Liver (tissue), 9 donors: ENCODE measurements around the gene IFNA5. TPM values are rescaled to one million over a fixed set of nuclear protein-coding genes. Genes with fewer than 3 reads are reported as not detected.

Experiments
- DNase-seq: peaks from one replicate; pipeline ENCODE4 v3.0.0-alpha.2; 2017; ENCODE audit warnings: low spot score
- H3K27ac ChIP-seq, 2 donors: one replicate each; pipeline ENCODE4 v1.7.0; 2013; ENCODE audit warnings: inconsistent platforms in 2 of 2, low read length in 2 of 2, control low read depth in 1 of 2, low read depth in 1 of 2, mild to moderate bottlenecking in 1 of 2
- H3K27me3 ChIP-seq, 4 donors: one replicate each; pipeline versions ENCODE4 v1.6.1 to v1.7.0; 2013; ENCODE audit warnings: low read length in 3 of 4, inconsistent platforms in 1 of 4, mild to moderate bottlenecking in 1 of 4, moderate library complexity in 1 of 4; ENCODE audit not compliant: control insufficient read depth in 4 of 4, insufficient read depth in 4 of 4
- H3K36me3 ChIP-seq, 4 donors: one replicate each; pipeline versions ENCODE4 v1.6.1 to v1.7.0; 2013; ENCODE audit warnings: low read length in 3 of 4, mild to moderate bottlenecking in 3 of 4, low read depth in 1 of 4, moderate library complexity in 1 of 4; ENCODE audit not compliant: control insufficient read depth in 4 of 4, insufficient read depth in 3 of 4
- H3K4me1 ChIP-seq, 4 donors: one replicate each; pipeline versions ENCODE4 v1.6.1 to v1.7.0; 2013; ENCODE audit warnings: low read length in 3 of 4, mild to moderate bottlenecking in 3 of 4, moderate library complexity in 1 of 4; ENCODE audit not compliant: control insufficient read depth in 4 of 4, insufficient read depth in 4 of 4
- H3K4me3 ChIP-seq, 3 donors: one replicate each; pipeline versions ENCODE4 v1.6.1 to v1.7.0; 2013; ENCODE audit warnings: low read length in 3 of 3, control low read depth in 1 of 3, low read depth in 1 of 3, mild to moderate bottlenecking in 1 of 3
- H3K9ac ChIP-seq, 2 donors: one replicate each; pipeline ENCODE4 v1.7.0; 2013; ENCODE audit warnings: low read length in 2 of 2, mild to moderate bottlenecking in 2 of 2, moderate library complexity in 2 of 2, control low read depth in 1 of 2, low read depth in 1 of 2
- H3K9me3 ChIP-seq, 4 donors: one replicate each; pipeline versions ENCODE4 v1.6.1 to v1.7.0; 2013; ENCODE audit warnings: low read length in 3 of 4; ENCODE audit not compliant: control insufficient read depth in 4 of 4
- ATF3 ChIP-seq: IDR thresholded peaks from 2 replicates; pipeline ENCODE4 v1.6.1; 2016; ENCODE audit warnings: antibody characterized with exemption
- CTCF ChIP-seq: fragments of 150-350 bp; IDR thresholded peaks from 2 replicates; pipeline ENCODE4 v1.5.1; 2017; ENCODE audit warnings: improper control_type of control experiment, low read depth, low read length; ENCODE audit not compliant: missing input control
- EGR1 ChIP-seq, 2 donors: IDR thresholded peaks; 2 replicates each; pipeline ENCODE4 v1.6.1; 2016 to 2018; ENCODE audit warnings: antibody characterized with exemption in 2 of 2, low read depth in 2 of 2
- FOXA1 ChIP-seq: IDR thresholded peaks from 2 replicates; pipeline ENCODE4 v1.6.1; 2016; ENCODE audit warnings: antibody characterized with exemption
- FOXA2 ChIP-seq: IDR thresholded peaks from 2 replicates; pipeline ENCODE4 v1.6.1; 2016; ENCODE audit warnings: antibody characterized with exemption
- GABPA ChIP-seq, 2 donors: IDR thresholded peaks in 1 of 2; conservative IDR thresholded peaks in 1 of 2; 2 replicates each; pipeline ENCODE4 v1.6.1; 2016; ENCODE audit warnings: antibody characterized with exemption in 2 of 2, mild to moderate bottlenecking in 1 of 2, moderate library complexity in 1 of 2
- HNF4G ChIP-seq: IDR thresholded peaks from 2 replicates; pipeline ENCODE4 v1.6.1; 2016; ENCODE audit warnings: antibody characterized with exemption
- JUND ChIP-seq, 2 donors: IDR thresholded peaks; 2 replicates each; pipeline ENCODE4 v1.6.1; 2016; ENCODE audit warnings: antibody characterized with exemption in 2 of 2
- RAD21 ChIP-seq, 2 donors: IDR thresholded peaks; 2 replicates each; pipeline ENCODE4 v1.6.1; 2016; ENCODE audit warnings: antibody characterized with exemption in 2 of 2, mild to moderate bottlenecking in 2 of 2
- REST ChIP-seq: IDR thresholded peaks from 2 replicates; pipeline ENCODE4 v1.6.1; 2016; ENCODE audit warnings: antibody characterized with exemption, mild to moderate bottlenecking
- SP1 ChIP-seq: IDR thresholded peaks from 2 replicates; pipeline ENCODE4 v1.6.1; 2018; ENCODE audit warnings: antibody characterized with exemption, mild to moderate bottlenecking
- TAF1 ChIP-seq: conservative IDR thresholded peaks from 2 replicates; pipeline ENCODE4 v1.6.1; 2016; ENCODE audit warnings: antibody characterized with exemption, mild to moderate bottlenecking
- YY1 ChIP-seq: IDR thresholded peaks from 2 replicates; pipeline ENCODE4 v1.6.1; 2016; ENCODE audit warnings: antibody characterized with exemption, mild to moderate bottlenecking
- WGBS: extraction: QIAGEN DNeasy Blood & Tissue Kit; methylation state at CpG from one replicate; pipeline ENCODE4 v1.1.7; 2013; 5-methylcytosine and 5-hydroxymethylcytosine counted together
- polyA plus RNA-seq, 2 donors: library from polyadenylated mRNA; stranded (reverse) in 1 of 2; unstranded in 1 of 2; fragments of 200-250 nt in 1 of 2; fragments of >200 nt in 1 of 2; fragmentation: Nextera tagmentation in 1 of 2; extraction: Ambion mirVana in 1 of 2; gene quantifications; one replicate each; pipeline versions ENCODE4 v1.2.1 to v1.2.3, GENCODE V29; 2013 to 2015
- total RNA-seq, 2 donors: library from RNA; depleted of rRNA; stranded (reverse); fragments of >200 nt; gene quantifications; one replicate each; pipeline ENCODE4 v1.2.3, GENCODE V29; 2014
- TF ChIP-seq, protein P1 (sequence below): IDR thresholded peaks from 2 replicates; pipeline ENCODE4 v1.6.1; 2016; ENCODE audit warnings: antibody characterized with exemption
- donor health status: healthy.
- donor health status: healthy.
- donor health status: healthy.
- donor health status: healthy.
- donor health status: healthy.

Gene IFNA5
- total and polyA plus RNA-seq, 4 donors = 0.25 TPM; not detected in 3

- no peaks in the 10 kb centered on the region for H3K9me3 ChIP-seq
- H3K9ac ChIP-seq = no peak overlapping the region
- no peak overlapping the region for H3K4me3 ChIP-seq
- no peaks in the 10 kb centered on the region for H3K27me3 ChIP-seq
- TF ChIP-seq CTCF (no peak), RAD21 (IDR thresholded peaks at IDR 0.05) (no peak), TAF1 (no peak), SP1 (no peak), GABPA (IDR thresholded peaks at IDR 0.05 in 1 of 2, conservative IDR thresholded peaks at IDR 0.05 in 1 of 2) (no peak), FOXA1 (no peak), JUND (IDR thresholded peaks at IDR 0.05) (no peak)
- H3K4me1 ChIP-seq = peaks cover 1 to 34% (median 22%) of the 10 kb centered on the region in 4 donors
- 69% methylated on average over 5 of the region's 5 CpGs for WGBS
- no peak overlapping the region for H3K27ac ChIP-seq
- no peaks in the 10 kb centered on the region for H3K36me3 ChIP-seq
- no peak for DNase-seq
Measured at GRCh38 chr9:21331676-21332402, 26.7 kb upstream of the IFNA5 start.

DNA sequence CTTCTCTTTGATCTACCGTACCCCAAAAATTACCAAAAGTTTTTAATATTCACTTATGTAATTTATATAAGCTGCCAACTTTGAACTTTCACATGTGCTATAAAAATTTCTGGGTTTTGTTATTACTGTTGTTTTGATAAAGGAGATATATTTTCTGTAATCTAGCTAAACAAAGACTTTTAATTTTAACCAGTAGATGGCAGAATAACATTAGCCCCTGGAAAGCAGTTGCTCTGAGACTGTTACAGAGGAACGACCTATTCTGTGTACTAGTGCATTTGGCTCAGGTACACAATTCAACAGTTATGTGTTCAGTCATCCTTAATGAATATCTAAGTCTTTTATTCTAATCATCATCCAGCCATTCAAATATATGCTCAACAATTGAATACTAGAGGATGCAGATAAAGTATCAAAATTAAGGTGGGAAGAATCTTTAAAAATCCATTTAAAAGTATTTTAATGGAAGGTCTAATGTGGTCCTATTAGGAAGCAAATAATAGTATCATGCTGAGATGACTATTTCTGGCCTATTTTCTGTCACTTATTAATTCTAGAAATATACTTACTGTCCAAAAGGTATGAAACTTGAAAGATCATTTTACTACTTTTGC lies 21.5 kb upstream of the IFNA5 start:
- Histone ChIP-seq H3K36me3 (peaks cover 4 to 9% (median 8%) of the 10 kb centered on the region in 4 donors), H3K27ac (no peak overlapping the region), H3K9me3 (no peaks in the 10 kb centered on the region), H3K27me3 (no peaks in the 10 kb centered on the region), H3K4me1 (peaks cover 1 to 7% (median 3%) of the 10 kb centered on the region in 4 donors), H3K9ac (no peak overlapping the region), H3K4me3 (no peak overlapping the region)
- 39% methylated on average over 2 of the region's 2 CpGs for WGBS
- no peak for DNase-seq
- TF ChIP-seq CTCF (peak; percentile 66), GABPA (IDR thresholded peaks at IDR 0.05 in 1 of 2, conservative IDR thresholded peaks at IDR 0.05 in 1 of 2) (no peak), RAD21 (IDR thresholded peaks at IDR 0.05) (peak; percentile 91 to 92)

DNA sequence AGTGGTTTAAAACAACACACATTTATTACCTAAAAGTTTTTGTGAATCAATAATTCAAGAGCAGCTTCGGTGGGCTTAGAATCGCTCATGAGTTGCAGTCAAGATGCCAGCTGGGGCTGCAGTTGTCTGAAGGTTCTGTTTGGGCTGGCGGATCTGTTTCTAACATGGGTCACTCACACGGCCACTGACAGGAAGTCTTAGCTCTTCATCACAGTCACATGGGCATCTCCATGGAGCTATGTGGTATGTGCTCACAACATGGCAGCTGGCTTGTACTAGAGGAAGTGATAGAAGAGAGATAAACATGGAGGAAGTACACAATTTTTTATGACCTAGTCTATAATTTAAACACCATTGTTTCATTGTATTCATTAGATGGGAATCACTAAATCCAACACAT lies 18.9 kb upstream of the IFNA5 start:
- DNase-seq = no peak
- 89% methylated on average over 4 of the region's 4 CpGs for WGBS
- Histone ChIP-seq H3K4me1 (no peaks in the 10 kb centered on the region), H3K27me3 (no peaks in the 10 kb centered on the region), H3K9me3 (no peaks in the 10 kb centered on the region), H3K9ac (no peak overlapping the region), H3K27ac (no peak overlapping the region), H3K36me3 (peaks cover 4 to 9% (median 8%) of the 10 kb centered on the region in 4 donors), H3K4me3 (no peak overlapping the region)
- TF ChIP-seq ATF3 (no peak), TAF1 (no peak), HNF4G (no peak), SP1 (no peak), JUND (IDR thresholded peaks at IDR 0.05) (no peak), EGR1 (IDR thresholded peaks at IDR 0.05; ENCODE audit: low read depth in 2 of 2) (no peak), GABPA (IDR thresholded peaks at IDR 0.05 in 1 of 2, conservative IDR thresholded peaks at IDR 0.05 in 1 of 2) (no peak), FOXA2 (no peak), YY1 (no peak), CTCF (no peak), REST (no peak)
- TF ChIP-seq, protein P1, sequence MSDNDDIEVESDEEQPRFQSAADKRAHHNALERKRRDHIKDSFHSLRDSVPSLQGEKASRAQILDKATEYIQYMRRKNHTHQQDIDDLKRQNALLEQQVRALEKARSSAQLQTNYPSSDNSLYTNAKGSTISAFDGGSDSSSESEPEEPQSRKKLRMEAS = no peak
